Heart right ventricle (tissue), 16 donors: ENCODE results near the gene LYST. TPM values are rescaled to one million over a fixed set of nuclear protein-coding genes. Genes with fewer than 3 reads are reported as not detected.

Experiments used
- ATAC-seq, 8 donors: fragments of 200-7000 bp; cut with Tn5 transposase; one replicate each; pipeline ENCODE4 v1.9.1; 2020; ENCODE audit warnings: mild to moderate bottlenecking in 8 of 8, moderate library complexity in 8 of 8, moderate number of reproducible peaks in 1 of 8
- DNase-seq, 2 donors: peaks; one replicate each; pipeline ENCODE4 v3.0.0-alpha.2; 2020
- H3K27ac ChIP-seq, 10 donors: fragments of 200-600 bp; sonication (generic) in 2 of 10; one replicate each; pipeline versions ENCODE4 v1.5.0 to v1.8.0; 2020 to 2022; ENCODE audit warnings: mild to moderate bottlenecking in 3 of 10
- H3K27me3 ChIP-seq, 7 donors: fragments of 200-600 bp; one replicate each; pipeline ENCODE4 v1.8.0; 2021 to 2022; ENCODE audit warnings: mild to moderate bottlenecking in 2 of 7
- H3K36me3 ChIP-seq, 9 donors: fragments of 200-600 bp; sonication (generic) in 1 of 9; one replicate each; pipeline versions ENCODE4 v1.5.0 to v1.8.0; 2020 to 2022; ENCODE audit warnings: mild to moderate bottlenecking in 2 of 9
- H3K4me1 ChIP-seq, 9 donors: fragments of 200-600 bp; sonication (generic) in 1 of 9; one replicate each; pipeline versions ENCODE4 v1.5.0 to v1.8.0; 2020 to 2022; ENCODE audit warnings: mild to moderate bottlenecking in 4 of 9
- H3K4me3 ChIP-seq, 10 donors: fragments of 200-600 bp; sonication (generic) in 2 of 10; one replicate each; pipeline versions ENCODE4 v1.5.0 to v1.8.0; 2020 to 2022; ENCODE audit warnings: mild to moderate bottlenecking in 7 of 10, moderate library complexity in 2 of 10
- H3K9me3 ChIP-seq, 11 donors: fragments of 200-600 bp in 10 of 11; sonication (generic) in 2 of 11; one replicate each; pipeline versions ENCODE4 v1.5.0 to v1.8.0; 2013 to 2022; ENCODE audit warnings: mild to moderate bottlenecking in 2 of 11, control low read depth in 1 of 11, moderate library complexity in 1 of 11
- WGBS, 2 donors: extraction: QIAGEN DNeasy Blood & Tissue Kit; methylation state at CpG; one replicate each; pipeline ENCODE4 v1.1.7; 2013; ENCODE audit warnings: inconsistent platforms in 1 of 2; 5-methylcytosine and 5-hydroxymethylcytosine counted together
- intact Hi-C, 10 donors: fragments of 100-400 bp; cut with DNase I; formaldehyde crosslinking; loops; one replicate each; pipeline versions ENCODE4 v1.11.1 to v1.14.2; 2022
- polyA plus RNA-seq, 2 donors: library from polyadenylated mRNA; stranded (reverse); fragments of 200-250 nt; gene quantifications; one replicate each; pipeline ENCODE4 v1.2.3, GENCODE V29; 2013
- total RNA-seq, 10 donors: library from RNA; stranded (reverse); fragmentation: NEBNext Ultra II Directional in 3 of 10; extraction: Animal tissue kit (Norgen Biotek cat#: 25700) in 3 of 10; gene quantifications; one replicate each; pipeline versions ENCODE4 v1.2.1 to v1.2.4, GENCODE V29; 2021 to 2023
- TF ChIP-seq, protein P1 (sequence below), 9 donors: fragments of 200-600 bp; sonication (generic) in 2 of 9; IDR thresholded peaks; one replicate each; pipeline versions ENCODE4 v1.5.0 to v1.8.0; 2021 to 2022; ENCODE audit warnings: antibody characterized with exemption in 9 of 9, mild to moderate bottlenecking in 5 of 9, moderate library complexity in 1 of 9
- donor health status: Arrhythmogenic right ventricular cardiomyopathy.
- donor health status: ischemic (EF 13 %, LVEDD 7.1; RV severe dilation, severe dysfunction).
- donor health status: healthy with polysubstance abuse.
- donor health status: DM: no; HTN: yes; CAD: no.
- donor health status: DM: no; HTN: no; CAD: no.
- donor health status: ischemic (EF 25% LVEDD 6.9; RV normal size, moderate dysfunction).
- donor health status: ischemic (EF 25% LVEDD 5.7; RV mildly dilated, moderate dysfunction).
- donor health status: healthy.
- donor health status: DM: yes; HTN: yes; CAD: no.
- donor health status: Ischemic cardiomyopathy.
- donor health status: ischemic (EF 35%, LVEDD 5.7; RV mildly dilated, moderate dysfunction).
- donor health status: nonischemic (EF 11% LVEDD 7.7; RV severe dilation, severe dysfunction).
- donor health status: DM: yes; HTN: yes; CAD: no.
- donor health status: PGD.
- donor health status: ischemic (EF 29% LVEDD 5.4; RV normal size, mild dysfunction).
- donor health status: nonischemic (EF 23%, LVEDD 6.1; RV moderate dilation, normal function).

LYST gene
- total and polyA plus RNA-seq, 12 donors = 3.3 to 13.6 (median 10.5) TPM

DNA sequence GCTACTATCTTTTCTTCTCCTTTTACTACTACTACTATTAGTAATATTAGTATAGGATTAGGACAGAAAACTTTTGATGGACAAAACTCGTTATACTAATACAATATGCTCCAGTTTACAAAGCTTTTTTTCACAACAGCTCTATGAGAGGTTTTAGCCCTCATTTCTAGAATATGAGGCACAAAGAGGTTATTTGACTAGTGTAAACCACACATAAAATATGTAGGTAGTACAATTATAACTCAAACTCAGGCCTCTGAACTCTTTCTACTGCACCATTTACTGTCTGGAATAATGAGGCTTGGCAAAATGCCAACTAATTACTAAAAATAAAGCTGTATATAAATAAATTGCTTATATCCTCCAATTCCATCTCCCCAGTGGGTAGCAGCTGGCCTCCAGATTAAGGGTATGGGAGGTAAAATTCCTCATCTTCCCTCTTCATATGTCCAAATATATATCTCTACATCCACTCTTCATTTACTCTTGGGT is 99.9 kb downstream of the LYST start:
- no peak overlapping the region for H3K27ac ChIP-seq
- H3K9me3 ChIP-seq = no peaks in the 10 kb centered on the region
- intact Hi-C loops = no loop called here
- H3K4me3 ChIP-seq = no peak overlapping the region
- H3K36me3 ChIP-seq = peaks cover 0 to 90% (median 14%) of the 10 kb centered on the region in 9 donors
- H3K27me3 ChIP-seq = no peaks in the 10 kb centered on the region
- WGBS, 2 donors = 95 to 99% methylated on average over 1 of the region's 1 CpG
- DNase-seq (no peak), ATAC-seq (no peak)
- TF ChIP-seq, protein P1, sequence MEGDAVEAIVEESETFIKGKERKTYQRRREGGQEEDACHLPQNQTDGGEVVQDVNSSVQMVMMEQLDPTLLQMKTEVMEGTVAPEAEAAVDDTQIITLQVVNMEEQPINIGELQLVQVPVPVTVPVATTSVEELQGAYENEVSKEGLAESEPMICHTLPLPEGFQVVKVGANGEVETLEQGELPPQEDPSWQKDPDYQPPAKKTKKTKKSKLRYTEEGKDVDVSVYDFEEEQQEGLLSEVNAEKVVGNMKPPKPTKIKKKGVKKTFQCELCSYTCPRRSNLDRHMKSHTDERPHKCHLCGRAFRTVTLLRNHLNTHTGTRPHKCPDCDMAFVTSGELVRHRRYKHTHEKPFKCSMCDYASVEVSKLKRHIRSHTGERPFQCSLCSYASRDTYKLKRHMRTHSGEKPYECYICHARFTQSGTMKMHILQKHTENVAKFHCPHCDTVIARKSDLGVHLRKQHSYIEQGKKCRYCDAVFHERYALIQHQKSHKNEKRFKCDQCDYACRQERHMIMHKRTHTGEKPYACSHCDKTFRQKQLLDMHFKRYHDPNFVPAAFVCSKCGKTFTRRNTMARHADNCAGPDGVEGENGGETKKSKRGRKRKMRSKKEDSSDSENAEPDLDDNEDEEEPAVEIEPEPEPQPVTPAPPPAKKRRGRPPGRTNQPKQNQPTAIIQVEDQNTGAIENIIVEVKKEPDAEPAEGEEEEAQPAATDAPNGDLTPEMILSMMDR (IDR thresholded peaks at IDR 0.05) = no peak
- no peaks in the 10 kb centered on the region for H3K4me1 ChIP-seq

DNA sequence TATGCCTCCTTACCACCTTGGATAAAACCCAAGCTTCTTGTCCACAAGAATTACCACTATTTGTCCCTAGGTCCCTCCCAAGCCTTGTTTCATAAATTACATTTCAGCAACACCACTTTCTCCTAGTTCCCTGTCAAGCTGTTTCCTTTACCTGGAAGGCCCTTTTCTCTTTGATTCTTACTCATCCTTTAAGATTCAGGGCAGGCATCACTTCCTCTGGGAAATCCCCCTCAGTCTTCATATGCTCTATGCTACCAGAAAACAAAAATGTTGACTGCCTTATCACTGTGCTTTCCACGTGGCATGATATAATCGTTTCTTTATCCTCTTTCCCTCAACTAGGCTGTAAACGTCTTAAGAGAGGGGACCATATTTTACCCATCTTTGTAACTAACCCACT is 102.7 kb downstream of the LYST start:
- 54 to 55% methylated on average over 3 of the region's 3 CpGs for WGBS, 2 donors
- Histone ChIP-seq H3K36me3 (peaks cover 0 to 97% (median 17%) of the 10 kb centered on the region in 9 donors), H3K4me3 (no peak overlapping the region), H3K27me3 (no peaks in the 10 kb centered on the region), H3K27ac (no peak overlapping the region), H3K9me3 (no peaks in the 10 kb centered on the region), H3K4me1 (no peaks in the 10 kb centered on the region)
- no peak for ATAC-seq
- DNase-seq = no peak
- intact Hi-C loops = no loop called here
- TF ChIP-seq, protein P1 (IDR thresholded peaks at IDR 0.05) = no peak

DNA sequence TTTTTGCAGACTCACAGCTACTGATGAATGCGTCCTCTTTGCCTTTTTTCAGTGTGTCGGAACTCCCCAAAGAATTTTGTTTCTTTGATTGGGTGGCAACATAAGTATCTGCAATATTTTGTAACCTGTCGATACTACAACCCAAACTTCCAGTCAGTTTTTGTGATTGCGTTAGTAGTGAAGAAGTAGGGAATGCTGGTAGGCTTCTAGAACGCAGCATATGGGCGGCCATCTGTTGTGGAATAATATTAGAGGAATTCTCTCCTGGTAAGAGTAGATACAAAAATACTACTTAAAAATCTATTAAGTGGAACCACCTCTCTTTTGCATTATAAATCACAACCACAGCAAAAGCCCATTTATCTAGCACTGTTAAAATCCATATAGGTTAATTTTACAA is 107.4 kb downstream of the LYST start:
- Histone ChIP-seq H3K9me3 (no peaks in the 10 kb centered on the region), H3K36me3 (peaks cover 0 to 98% (median 15%) of the 10 kb centered on the region in 9 donors), H3K27ac (no peak overlapping the region), H3K4me1 (no peaks in the 10 kb centered on the region), H3K4me3 (no peak overlapping the region), H3K27me3 (no peaks in the 10 kb centered on the region)
- intact Hi-C loops = no loop called here
- TF ChIP-seq, protein P1 (IDR thresholded peaks at IDR 0.05) = no peak
- 93 to 96% methylated on average over 6 of the region's 6 CpGs for WGBS, 2 donors
- ATAC-seq = no peak
- no peak for DNase-seq

DNA sequence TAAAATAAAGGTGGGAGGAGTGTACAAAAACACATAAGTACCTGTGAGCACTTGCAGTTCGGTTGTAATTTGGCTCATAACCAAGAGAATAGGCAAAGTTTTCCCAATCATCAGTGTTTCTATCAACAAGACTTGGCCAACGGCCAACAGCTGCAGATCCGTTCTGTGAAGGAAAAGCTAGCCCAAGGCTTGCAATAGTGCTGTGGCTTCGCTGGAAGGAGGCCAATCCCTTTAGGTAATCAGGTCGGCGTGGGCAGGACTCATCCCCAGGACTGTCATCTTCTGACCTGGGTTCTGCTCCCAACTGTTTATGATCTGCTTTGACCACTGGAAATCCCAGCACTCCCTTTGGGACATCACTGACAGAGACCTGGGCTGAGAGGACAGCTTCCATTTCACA is 107.8 kb downstream of the LYST start:
- no peak for DNase-seq

More for the DNA sequence above, 107.8 kb downstream of the LYST start:
- no peak for ATAC-seq
- TF ChIP-seq, protein P1 (IDR thresholded peaks at IDR 0.05) = no peak
- H3K9me3 ChIP-seq = no peaks in the 10 kb centered on the region
- H3K27me3 ChIP-seq = no peaks in the 10 kb centered on the region
- H3K4me1 ChIP-seq = no peaks in the 10 kb centered on the region
- H3K4me3 ChIP-seq = no peak overlapping the region
- no peak overlapping the region for H3K27ac ChIP-seq
- intact Hi-C loops = no loop called here
- WGBS, 2 donors = 58 to 59% methylated on average over 6 of the region's 6 CpGs
- peaks cover 0 to 99% (median 15%) of the 10 kb centered on the region in 9 donors for H3K36me3 ChIP-seq
